ENCODE data around the gene STYXL1.

Gene STYXL1

GRCh38 chr7:75968561-75969001 is 79.2 kb downstream of the STYXL1 start:
- Histone ChIP-seq H3K4me1 (ENCODE audit: insufficient read depth, low read length) (peaks cover 49% of the 10 kb centered on the region), H3K9ac (ENCODE audit: low read length) (no peak overlapping the region), H3K9me3 (ENCODE audit: low read length) (no peaks in the 10 kb centered on the region), H3K4me3 (ENCODE audit: low read depth in 1 of 2, low read length in 2 of 2) (no peak overlapping the region), H3K27ac (ENCODE audit: low read depth, low read length) (peak overlapping the region; percentile 63), H3K27me3 (ENCODE audit: control insufficient read depth in 1 of 2, insufficient read depth in 2 of 2, low read length in 2 of 2) (no peaks in the 10 kb centered on the region), H3K36me3 (ENCODE audit: insufficient read depth, low read length) (no peaks in the 10 kb centered on the region)

- Histone ChIP-seq H3K9ac (ENCODE audit: low read length) (no peak overlapping the region), H3K9me3 (ENCODE audit: low read length) (no peaks in the 10 kb centered on the region), H3K27me3 (ENCODE audit: control insufficient read depth in 1 of 2, insufficient read depth in 2 of 2, low read length in 2 of 2) (no peaks in the 10 kb centered on the region), H3K4me3 (ENCODE audit: low read depth in 1 of 2, low read length in 2 of 2) (peak overlapping the region in 1 of 2 donors; percentile 25), H3K4me1 (ENCODE audit: insufficient read depth, low read length) (peaks cover 49% of the 10 kb centered on the region), H3K27ac (ENCODE audit: low read depth, low read length) (peak overlapping the region; percentile 63), H3K36me3 (ENCODE audit: insufficient read depth, low read length) (no peaks in the 10 kb centered on the region)
Measured at GRCh38 chr7:75968012-75968411, 79.8 kb downstream of the STYXL1 start.

- Histone ChIP-seq H3K27me3 (ENCODE audit: control insufficient read depth in 1 of 2, insufficient read depth in 2 of 2, low read length in 2 of 2) (no peaks in the 10 kb centered on the region), H3K4me1 (ENCODE audit: insufficient read depth, low read length) (peaks cover 49% of the 10 kb centered on the region), H3K9me3 (ENCODE audit: low read length) (no peaks in the 10 kb centered on the region), H3K27ac (ENCODE audit: low read depth, low read length) (peak overlapping the region; percentile 63), H3K9ac (ENCODE audit: low read length) (no peak overlapping the region), H3K4me3 (ENCODE audit: low read depth in 1 of 2, low read length in 2 of 2) (peak overlapping the region; percentile 25 to 26), H3K36me3 (ENCODE audit: insufficient read depth, low read length) (no peaks in the 10 kb centered on the region)
Measured at GRCh38 chr7:75967487-75967997, 80.3 kb downstream of the STYXL1 start.

- H3K9ac ChIP-seq (ENCODE audit: low read length), result no peak overlapping the region
- peak overlapping the region; percentile 63 for H3K27ac ChIP-seq (ENCODE audit: low read depth, low read length)
- no peaks in the 10 kb centered on the region for H3K36me3 ChIP-seq (ENCODE audit: insufficient read depth, low read length)
- no peaks in the 10 kb centered on the region for H3K9me3 ChIP-seq (ENCODE audit: low read length)
- peak overlapping the region in 1 of 2 donors; percentile 26 for H3K4me3 ChIP-seq (ENCODE audit: low read depth in 1 of 2, low read length in 2 of 2)
- peaks cover 49% of the 10 kb centered on the region for H3K4me1 ChIP-seq (ENCODE audit: insufficient read depth, low read length)
- no peaks in the 10 kb centered on the region for H3K27me3 ChIP-seq (ENCODE audit: control insufficient read depth in 1 of 2, insufficient read depth in 2 of 2, low read length in 2 of 2)
Measured at GRCh38 chr7:75967055-75967454, 80.7 kb downstream of the STYXL1 start.

- H3K9ac ChIP-seq (ENCODE audit: low read length), result peak overlapping the region; percentile 11
- H3K4me1 ChIP-seq (ENCODE audit: insufficient read depth, low read length), result peaks cover 49% of the 10 kb centered on the region
- no peaks in the 10 kb centered on the region for H3K36me3 ChIP-seq (ENCODE audit: insufficient read depth, low read length)
- peak overlapping the region; percentile 5 to 47 for H3K4me3 ChIP-seq (ENCODE audit: low read depth in 1 of 2, low read length in 2 of 2)
- peak overlapping the region; percentile 63 for H3K27ac ChIP-seq (ENCODE audit: low read depth, low read length)
- H3K27me3 ChIP-seq (ENCODE audit: control insufficient read depth in 1 of 2, insufficient read depth in 2 of 2, low read length in 2 of 2), result no peaks in the 10 kb centered on the region
- no peaks in the 10 kb centered on the region for H3K9me3 ChIP-seq (ENCODE audit: low read length)
Measured at GRCh38 chr7:75966190-75966961, 81.4 kb downstream of the STYXL1 start.

- Histone ChIP-seq H3K9me3 (ENCODE audit: low read length) (no peaks in the 10 kb centered on the region), H3K9ac (ENCODE audit: low read length) (no peak overlapping the region), H3K4me3 (ENCODE audit: low read depth in 1 of 2, low read length in 2 of 2) (peak overlapping the region; percentile 5 to 47), H3K4me1 (ENCODE audit: insufficient read depth, low read length) (peaks cover 49% of the 10 kb centered on the region), H3K36me3 (ENCODE audit: insufficient read depth, low read length) (no peaks in the 10 kb centered on the region), H3K27ac (ENCODE audit: low read depth, low read length) (peak overlapping the region; percentile 63), H3K27me3 (ENCODE audit: control insufficient read depth in 1 of 2, insufficient read depth in 2 of 2, low read length in 2 of 2) (no peaks in the 10 kb centered on the region)
Measured at GRCh38 chr7:75965617-75966016, 82.2 kb downstream of the STYXL1 start.

- Histone ChIP-seq H3K27ac (ENCODE audit: low read depth, low read length) (no peak overlapping the region), H3K27me3 (ENCODE audit: control insufficient read depth in 1 of 2, insufficient read depth in 2 of 2, low read length in 2 of 2) (no peaks in the 10 kb centered on the region), H3K4me3 (ENCODE audit: low read depth in 1 of 2, low read length in 2 of 2) (no peak overlapping the region), H3K36me3 (ENCODE audit: insufficient read depth, low read length) (peaks cover 2% of the 10 kb centered on the region), H3K9ac (ENCODE audit: low read length) (no peak overlapping the region), H3K9me3 (ENCODE audit: low read length) (no peaks in the 10 kb centered on the region), H3K4me1 (ENCODE audit: insufficient read depth, low read length) (peaks cover 32% of the 10 kb centered on the region)
Measured at GRCh38 chr7:75963381-75963995, 84.3 kb downstream of the STYXL1 start.

GRCh38 chr7:75962607-75963380 is 85.0 kb downstream of the STYXL1 start:
- Histone ChIP-seq H3K27ac (ENCODE audit: low read depth, low read length) (no peak overlapping the region), H3K9ac (ENCODE audit: low read length) (no peak overlapping the region), H3K9me3 (ENCODE audit: low read length) (no peaks in the 10 kb centered on the region), H3K4me1 (ENCODE audit: insufficient read depth, low read length) (peaks cover 25% of the 10 kb centered on the region), H3K36me3 (ENCODE audit: insufficient read depth, low read length) (peaks cover 9% of the 10 kb centered on the region), H3K27me3 (ENCODE audit: control insufficient read depth in 1 of 2, insufficient read depth in 2 of 2, low read length in 2 of 2) (no peaks in the 10 kb centered on the region), H3K4me3 (ENCODE audit: low read depth in 1 of 2, low read length in 2 of 2) (no peak overlapping the region)

GRCh38 chr7:75961218-75961617 is 86.6 kb downstream of the STYXL1 start:
- Histone ChIP-seq H3K27ac (ENCODE audit: low read depth, low read length) (no peak overlapping the region), H3K4me3 (ENCODE audit: low read depth in 1 of 2, low read length in 2 of 2) (no peak overlapping the region), H3K27me3 (ENCODE audit: control insufficient read depth in 1 of 2, insufficient read depth in 2 of 2, low read length in 2 of 2) (no peaks in the 10 kb centered on the region), H3K9me3 (ENCODE audit: low read length) (no peaks in the 10 kb centered on the region), H3K9ac (ENCODE audit: low read length) (no peak overlapping the region), H3K36me3 (ENCODE audit: insufficient read depth, low read length) (peaks cover 17% of the 10 kb centered on the region), H3K4me1 (ENCODE audit: insufficient read depth, low read length) (peaks cover 11% of the 10 kb centered on the region)

GRCh38 chr7:75960372-75960771 is 87.4 kb downstream of the STYXL1 start:
- no peak overlapping the region for H3K9ac ChIP-seq (ENCODE audit: low read length)
- H3K9me3 ChIP-seq (ENCODE audit: low read length), result no peaks in the 10 kb centered on the region
- no peak overlapping the region for H3K4me3 ChIP-seq (ENCODE audit: low read depth in 1 of 2, low read length in 2 of 2)
- H3K36me3 ChIP-seq (ENCODE audit: insufficient read depth, low read length), result peaks cover 25% of the 10 kb centered on the region
- H3K27me3 ChIP-seq (ENCODE audit: control insufficient read depth in 1 of 2, insufficient read depth in 2 of 2, low read length in 2 of 2), result no peaks in the 10 kb centered on the region
- no peak overlapping the region for H3K27ac ChIP-seq (ENCODE audit: low read depth, low read length)
- peaks cover 2% of the 10 kb centered on the region for H3K4me1 ChIP-seq (ENCODE audit: insufficient read depth, low read length)
